Measurements from ENCODE around the gene BLTP2.
"Not testable (repeated sequence)": the region's sequence is repeated elsewhere in the genome, so short reads cannot be mapped to it uniquely, and the experiment has no call there.

DNA sequence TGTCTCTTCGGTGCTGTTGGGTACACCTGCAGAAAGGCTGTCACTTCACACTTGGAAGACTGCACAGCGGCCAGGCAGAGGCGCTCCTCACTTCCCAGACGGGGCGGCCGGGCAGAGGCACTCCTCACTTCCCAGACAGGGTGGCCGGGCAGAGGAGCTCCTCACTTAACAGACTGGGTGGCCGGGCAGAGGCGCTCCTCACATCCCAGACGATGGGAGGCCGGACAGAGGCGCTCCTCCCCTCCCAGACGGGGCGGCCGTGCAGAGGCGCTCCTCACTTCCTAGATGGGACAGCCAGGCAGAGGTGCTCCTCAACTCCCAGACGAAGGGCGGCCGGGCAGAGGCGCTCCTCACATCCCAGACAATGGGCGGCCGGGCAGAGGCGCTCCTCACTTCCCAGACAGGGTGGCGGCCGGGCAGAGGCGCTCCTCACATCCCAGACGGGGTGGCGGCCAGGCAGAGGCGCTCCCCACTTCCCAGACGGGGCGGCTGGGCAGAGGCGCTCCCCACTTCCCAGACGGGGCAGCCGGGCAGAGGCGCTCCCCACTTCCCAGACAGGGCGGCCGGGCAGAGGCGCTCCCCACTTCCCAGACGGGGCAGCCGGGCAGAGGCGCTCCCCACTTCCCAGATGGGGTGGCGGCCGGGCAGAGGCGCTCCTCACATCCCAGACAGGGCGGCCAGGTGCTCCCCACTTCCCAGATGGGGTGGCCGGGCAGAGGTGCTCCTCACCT is 14.0 kb upstream of the BLTP2 start:
- TF ChIP-seq POLR2A, POLR2AphosphoS5 (IDR thresholded peaks at IDR 0.05): not testable (repeated sequence)
- TF ChIP-seq, protein P1, sequence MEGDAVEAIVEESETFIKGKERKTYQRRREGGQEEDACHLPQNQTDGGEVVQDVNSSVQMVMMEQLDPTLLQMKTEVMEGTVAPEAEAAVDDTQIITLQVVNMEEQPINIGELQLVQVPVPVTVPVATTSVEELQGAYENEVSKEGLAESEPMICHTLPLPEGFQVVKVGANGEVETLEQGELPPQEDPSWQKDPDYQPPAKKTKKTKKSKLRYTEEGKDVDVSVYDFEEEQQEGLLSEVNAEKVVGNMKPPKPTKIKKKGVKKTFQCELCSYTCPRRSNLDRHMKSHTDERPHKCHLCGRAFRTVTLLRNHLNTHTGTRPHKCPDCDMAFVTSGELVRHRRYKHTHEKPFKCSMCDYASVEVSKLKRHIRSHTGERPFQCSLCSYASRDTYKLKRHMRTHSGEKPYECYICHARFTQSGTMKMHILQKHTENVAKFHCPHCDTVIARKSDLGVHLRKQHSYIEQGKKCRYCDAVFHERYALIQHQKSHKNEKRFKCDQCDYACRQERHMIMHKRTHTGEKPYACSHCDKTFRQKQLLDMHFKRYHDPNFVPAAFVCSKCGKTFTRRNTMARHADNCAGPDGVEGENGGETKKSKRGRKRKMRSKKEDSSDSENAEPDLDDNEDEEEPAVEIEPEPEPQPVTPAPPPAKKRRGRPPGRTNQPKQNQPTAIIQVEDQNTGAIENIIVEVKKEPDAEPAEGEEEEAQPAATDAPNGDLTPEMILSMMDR (IDR thresholded peaks at IDR 0.05) = not testable (repeated sequence)
